ENCODE measurements around the gene GRIK4. TPM values are rescaled to one million over a fixed set of nuclear protein-coding genes. Genes with fewer than 3 reads are reported as not detected.
"Not testable (repeated sequence)": the region's sequence is repeated elsewhere in the genome, so short reads cannot be mapped to it uniquely, and the experiment has no call there.

GRIK4 gene
- total RNA-seq, 1 experiment from 2014 or later = not detected

DNA sequence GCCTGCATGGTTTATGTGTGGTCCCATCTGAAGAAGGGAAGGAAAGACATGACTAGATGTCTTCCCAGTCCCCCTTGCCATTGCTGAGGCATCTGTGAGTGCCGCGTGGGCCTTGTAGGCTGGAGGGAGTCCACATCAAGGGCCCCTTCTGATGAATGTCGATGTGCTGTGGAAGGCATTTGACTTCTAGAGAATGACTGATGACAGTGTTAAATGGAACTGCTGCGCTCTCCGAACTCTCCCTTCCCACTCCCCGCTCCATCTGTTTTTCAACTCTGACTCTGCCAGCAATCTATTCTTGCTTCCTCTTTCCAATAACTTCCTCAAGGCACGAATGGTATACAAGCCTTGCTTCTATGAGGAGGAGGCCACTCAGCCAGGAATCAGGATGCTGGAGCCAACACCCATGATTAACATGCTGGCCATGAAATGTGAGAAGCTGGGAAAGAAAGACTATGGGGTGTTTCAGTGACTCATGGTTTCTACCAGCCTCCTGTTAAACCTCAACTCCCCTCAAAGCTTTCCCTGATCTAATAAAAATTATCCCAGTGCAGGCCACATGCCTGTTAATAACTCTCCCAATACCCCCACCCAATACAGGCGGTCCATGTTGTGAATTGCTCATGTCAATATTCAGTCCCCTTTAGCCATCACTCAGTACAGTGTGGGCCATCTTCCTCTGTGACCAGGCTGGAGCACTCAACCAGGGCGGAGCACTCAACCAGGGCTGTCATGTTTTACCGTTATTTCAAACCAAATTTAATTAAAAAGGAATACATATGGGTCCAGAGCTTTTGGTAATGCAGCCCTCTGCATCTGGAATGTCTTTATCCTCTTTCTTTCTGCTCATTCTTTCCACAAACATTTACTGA is 466.0 kb downstream of the GRIK4 start:
- DNase-seq (ENCODE audit: low read depth) = peak; percentile 76

DNA sequence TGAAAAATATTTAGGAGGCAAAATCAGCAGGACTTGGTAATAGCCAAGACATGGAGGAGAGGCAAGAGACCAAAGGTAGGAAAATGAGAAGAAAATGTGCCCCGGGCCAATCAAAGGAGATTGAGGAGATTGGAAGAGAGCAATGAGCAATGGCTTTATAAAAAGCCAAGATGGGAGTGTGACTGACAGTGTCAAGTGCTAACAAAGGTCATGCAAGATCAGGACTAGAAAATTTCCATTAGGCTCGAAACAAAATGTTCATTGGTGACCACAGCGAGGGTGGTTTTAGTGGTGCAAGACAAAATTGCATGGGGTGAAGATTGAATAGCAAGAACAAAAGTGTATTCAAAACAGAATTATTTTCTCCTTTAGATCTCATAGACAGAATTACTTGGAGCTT is 467.2 kb downstream of the GRIK4 start:
- DNase-seq (ENCODE audit: low read depth) = no peak

DNA sequence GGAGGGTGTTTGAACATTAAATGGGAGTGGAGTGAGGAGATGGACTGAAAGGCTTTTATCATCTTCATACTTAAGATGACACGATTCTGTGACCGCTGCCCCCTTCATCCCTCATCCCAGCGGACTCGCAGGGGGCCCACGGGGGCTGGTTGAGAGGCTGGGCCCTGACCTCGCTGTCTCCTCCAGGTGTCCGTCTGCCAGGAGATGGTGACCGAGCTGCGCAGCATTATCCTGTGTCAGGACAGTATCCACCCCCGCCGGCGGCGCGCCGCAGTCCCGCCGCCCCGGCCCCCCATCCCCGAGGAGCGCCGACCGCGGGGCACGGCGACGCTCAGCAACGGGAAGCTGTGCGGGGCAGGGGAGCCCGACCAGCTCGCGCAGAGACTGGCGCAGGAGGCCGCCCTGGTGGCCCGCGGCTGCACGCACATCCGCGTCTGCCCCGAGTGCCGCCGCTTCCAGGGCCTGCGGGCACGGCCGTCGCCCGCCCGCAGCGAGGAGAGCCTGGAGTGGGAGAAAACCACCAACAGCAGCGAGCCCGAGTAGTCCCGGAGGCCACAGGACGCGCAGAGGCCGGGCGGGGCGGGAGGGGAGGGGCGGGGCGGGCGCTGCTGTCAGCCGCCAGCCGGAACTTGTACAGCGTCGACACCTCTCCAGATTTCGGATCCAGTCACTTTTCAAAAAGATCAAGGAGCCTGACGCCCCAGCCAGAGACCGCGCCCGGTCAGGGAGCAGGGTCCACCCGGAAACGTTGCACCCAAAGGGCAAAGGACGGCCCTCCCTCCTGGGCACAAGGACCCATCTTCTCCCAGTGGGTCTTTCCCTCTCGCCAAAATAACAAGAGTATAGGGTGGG is 474.4 kb downstream of the GRIK4 start:
- DNase-seq (ENCODE audit: low read depth) = peak; percentile 23

GRCh38 chr11:120988603-120989002 is 477.1 kb downstream of the GRIK4 start:
- DNase-seq (ENCODE audit: low read depth) = no peak

DNA sequence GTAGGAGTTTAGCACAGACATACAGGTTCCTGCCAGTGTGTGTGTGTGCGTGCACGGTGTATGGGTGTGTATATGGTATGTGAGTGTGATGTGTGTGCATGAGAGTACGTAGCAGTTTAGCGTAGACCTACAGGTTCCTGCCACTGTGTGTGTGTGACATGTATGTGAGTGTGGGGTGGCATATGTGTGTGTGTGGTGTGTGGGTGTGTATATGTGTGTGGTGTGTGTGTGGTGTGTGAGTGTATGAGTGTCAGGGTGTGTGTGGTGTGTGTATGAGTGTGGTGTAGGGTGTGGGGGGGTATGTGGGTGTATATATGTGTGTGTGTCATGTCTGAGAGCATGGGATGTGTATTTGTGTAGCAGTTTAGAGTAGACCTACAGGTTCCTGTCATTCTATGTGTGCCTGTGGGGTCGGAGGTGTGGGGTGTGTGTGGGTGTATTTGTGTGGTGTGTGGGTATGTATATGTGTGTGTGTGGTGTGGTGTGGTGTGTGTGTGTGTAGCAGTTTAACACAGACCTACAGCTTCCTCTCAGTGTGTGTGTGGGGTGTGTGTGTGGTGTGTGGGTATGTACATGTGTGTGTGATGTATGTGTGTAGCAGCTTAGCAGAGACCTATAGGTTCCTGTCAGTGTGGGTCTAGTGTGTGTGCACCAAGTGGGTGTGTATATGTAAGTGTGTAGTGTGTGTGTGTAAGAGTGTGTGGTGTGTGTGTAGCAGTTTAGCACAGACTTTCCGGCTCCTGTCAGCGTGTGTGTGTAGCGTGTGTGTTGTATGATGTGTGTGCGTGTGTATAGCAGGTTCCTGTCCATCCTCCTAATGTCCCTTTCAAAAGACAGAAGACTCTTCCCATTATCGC is 480.5 kb downstream of the GRIK4 start:
- no peak for DNase-seq (ENCODE audit: low read depth)

DNA sequence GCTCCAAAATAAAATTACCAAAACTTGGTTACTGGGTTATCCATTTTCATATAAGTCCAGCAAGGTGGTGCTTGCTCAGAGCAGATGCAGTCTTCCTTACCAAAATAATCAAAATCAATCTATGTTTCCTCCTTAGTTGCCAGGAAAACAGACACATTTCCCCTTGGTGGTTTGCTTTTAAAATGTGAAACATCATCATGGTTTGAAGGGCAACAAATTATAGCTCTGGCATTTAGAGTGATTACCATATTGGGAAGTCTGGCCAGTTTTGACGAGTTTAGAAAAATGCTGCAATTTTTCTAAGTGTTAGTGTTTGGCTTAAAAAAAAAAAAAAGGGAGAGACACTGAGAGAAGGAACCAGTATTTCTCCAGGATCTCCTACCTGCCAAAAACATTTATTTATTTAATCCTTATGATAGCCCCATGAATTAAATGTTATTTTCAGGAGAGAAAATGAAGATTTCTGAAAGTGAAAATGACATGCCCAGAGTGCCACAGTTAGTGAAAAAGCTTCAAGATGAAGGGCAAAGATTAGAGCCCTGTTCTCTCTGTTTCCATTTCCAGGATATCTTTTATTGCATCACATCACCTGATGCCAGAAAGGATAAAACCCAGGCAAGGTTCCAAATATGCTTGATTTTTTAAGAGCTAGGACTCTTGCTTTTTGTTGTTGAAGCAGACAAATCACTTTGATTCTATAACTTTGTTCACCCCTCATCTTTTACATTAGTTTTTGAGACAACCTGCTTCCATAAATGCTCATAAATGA is 482.7 kb downstream of the GRIK4 start:
- no peak for DNase-seq (ENCODE audit: low read depth)

DNA sequence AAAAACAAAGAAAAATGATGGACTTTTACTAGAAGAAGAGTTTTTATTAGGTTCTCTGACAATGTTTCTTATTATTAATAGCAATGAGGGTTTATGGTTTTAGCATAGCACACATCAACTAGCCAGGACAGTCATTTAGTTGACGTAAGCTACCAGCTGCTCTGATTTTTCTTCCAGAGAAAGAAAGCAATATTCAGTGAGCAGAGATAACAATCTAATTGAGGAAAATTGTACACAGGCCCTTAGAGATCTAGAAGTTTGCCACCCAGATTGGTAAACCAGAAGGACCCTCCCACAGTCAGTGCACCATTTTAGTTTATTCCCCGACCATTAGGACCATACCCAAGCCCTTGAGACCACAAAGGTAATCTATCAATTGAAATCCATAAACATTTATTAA is 483.6 kb downstream of the GRIK4 start:
- DNase-seq (ENCODE audit: low read depth) = no peak

DNA sequence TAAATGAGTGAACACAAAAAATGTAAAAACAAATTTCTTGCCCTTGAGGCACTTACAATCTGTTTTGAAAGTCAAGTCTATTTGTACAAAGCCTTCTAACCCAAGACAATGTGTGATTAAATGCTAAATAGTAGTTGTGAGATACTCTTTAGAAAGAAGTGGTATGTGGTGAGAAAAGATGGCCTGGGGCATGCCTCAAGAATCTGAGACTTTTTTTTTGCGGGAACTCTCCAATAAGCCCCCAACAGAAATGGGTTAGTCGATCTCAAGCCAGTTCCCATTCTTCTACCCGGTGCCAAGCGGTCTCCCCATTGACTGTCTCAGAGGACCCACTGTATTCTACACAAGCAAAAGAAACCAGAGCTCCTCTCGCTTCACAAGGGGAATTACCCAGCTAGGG is 485.4 kb downstream of the GRIK4 start:
- DNase-seq (ENCODE audit: low read depth) = no peak

DNA sequence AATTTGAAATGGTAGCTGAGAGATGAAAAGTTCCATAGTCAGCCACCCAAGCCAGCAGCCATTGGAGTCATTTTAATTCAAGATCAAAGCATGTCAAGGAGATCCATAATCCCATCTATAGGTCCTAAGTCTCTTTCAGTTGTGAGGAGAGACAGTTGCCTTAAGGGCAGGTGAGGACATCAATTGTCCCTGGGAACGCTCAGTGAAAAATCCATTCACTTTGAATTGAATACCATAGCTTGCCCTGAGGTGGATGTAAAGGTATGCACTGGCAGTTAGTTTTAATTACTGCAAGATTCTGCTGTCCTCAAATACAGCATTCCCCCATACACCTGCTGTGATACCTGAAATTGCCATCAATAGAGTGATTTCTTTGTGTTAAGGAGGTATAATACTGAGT is 487.0 kb downstream of the GRIK4 start:
- no peak for DNase-seq (ENCODE audit: low read depth)

DNA sequence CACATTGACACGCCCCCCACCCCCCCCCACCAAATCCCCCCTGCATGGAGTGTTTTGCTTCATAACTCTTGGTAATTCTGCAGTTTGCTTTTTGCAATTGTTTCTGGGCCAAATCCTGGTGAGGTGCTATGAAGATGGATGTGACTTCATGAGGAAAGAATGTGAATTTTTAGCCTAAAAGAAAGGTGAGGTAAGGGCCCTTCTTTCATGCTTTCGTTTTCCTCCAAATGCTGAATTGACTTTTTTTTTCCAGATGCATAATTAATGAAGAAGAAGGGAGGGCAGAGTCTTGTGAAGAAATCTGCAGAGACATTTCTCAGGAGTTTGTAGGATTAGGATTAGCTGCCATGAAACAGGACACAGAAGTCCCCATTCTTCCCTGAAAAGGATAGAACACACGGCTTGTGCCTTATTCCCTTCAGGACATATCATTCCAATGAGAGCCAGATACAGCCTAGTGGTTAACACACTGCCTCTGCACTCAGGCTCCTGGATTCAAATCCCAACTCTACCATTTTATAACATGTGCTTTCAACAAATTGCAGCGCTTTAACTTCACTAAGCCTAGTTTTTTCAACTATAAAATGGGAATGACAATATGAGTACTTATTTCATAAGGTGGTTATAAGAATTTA is 492.8 kb downstream of the GRIK4 start:
- DNase-seq (ENCODE audit: low read depth) = no peak

GRCh38 chr11:121006922-121007321 is 495.4 kb downstream of the GRIK4 start:
- DNase-seq (ENCODE audit: low read depth) = no peak

DNA sequence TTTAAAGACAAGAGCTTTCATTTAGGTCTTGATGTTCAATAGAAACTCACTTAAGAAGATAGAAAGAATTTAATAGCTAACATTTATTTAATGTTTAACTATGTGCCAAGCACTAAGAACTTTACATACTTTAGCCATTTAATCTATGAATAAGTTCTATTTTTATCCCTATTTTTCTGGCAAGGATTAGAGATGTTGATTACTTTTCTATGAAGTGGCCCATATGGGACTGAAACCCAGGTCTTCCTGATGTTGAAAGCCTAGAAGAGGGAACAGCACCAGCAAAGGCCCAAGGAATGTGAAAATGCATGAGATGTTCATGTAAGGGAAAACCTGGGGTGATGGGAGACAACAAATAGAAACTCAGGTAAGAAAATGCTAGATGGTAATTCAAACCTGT is 497.0 kb downstream of the GRIK4 start:
- DNase-seq (ENCODE audit: low read depth) = no peak

DNA sequence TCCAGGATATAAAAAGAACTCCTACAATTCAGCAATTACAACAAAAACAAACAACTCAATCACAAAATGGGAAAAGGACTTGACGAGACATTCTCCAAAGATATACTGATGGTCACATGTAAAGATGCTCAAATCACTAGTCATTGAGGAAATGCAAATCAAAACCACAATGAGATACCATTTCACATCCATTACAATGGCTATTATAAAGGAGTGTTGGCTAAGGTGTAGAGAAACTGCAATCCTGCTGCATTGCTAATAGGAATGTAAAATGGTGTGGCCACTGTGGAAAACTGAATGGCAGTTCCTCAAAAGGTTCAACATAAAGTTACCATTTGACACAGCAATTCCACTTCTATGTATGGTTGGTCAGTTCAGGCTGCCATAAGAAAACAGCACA is 500.5 kb downstream of the GRIK4 start:
- DNase-seq (ENCODE audit: low read depth) = no peak

DNA sequence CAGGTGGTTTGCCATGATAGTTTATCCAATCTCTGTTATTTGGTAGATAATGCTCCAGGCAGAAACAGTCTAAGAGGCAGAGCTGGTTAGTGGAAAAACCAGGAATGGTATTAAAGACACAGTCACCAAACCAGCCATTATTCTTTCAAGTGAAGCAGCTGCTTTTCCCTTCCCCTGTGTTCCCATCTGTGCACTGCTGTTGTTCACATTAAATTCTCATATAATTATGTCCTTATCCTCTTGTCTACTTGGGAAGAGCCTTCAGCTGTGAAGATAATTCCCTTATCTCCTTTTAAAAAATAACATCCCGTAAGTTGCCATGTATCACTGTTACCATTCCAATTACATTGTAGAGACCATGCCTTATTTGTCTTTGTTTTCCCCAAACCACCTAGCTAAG is 507.2 kb downstream of the GRIK4 start:
- DNase-seq (ENCODE audit: low read depth) = no peak

- DNase-seq (ENCODE audit: low read depth) = not testable (repeated sequence)
These were observed 510.2 kb downstream of the GRIK4 start for GRCh38 chr11:121021718-121022117.

GRCh38 chr11:121023848-121024751 is 512.6 kb downstream of the GRIK4 start, which contains the start of gene TBCEL:
Gene TBCEL (plus strand): TSS chr11:121024102. CDS start chr11:121045691, 21,589 bp downstream.
- peak; percentile 84 for DNase-seq (ENCODE audit: low read depth)

DNA sequence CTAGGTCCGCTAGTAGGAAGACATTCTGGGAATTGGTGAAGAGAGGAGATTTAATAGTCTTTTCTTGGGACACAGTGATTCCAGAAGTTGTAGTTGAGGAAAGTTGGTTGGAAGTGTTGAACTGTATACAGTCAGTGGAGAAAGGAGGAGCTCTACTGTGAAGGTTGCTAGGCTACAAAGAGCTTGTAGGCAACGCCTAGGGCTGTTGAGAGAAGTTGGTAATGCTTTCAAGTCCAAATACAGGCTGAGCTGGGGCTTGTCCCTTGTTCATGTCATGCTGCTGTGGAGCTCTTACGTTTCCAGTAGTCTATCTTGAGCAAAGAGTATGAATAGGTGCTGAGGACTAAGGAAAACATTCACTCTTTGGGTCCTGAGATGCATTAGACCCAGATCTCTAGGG is 513.4 kb downstream of the GRIK4 start:
- no peak for DNase-seq (ENCODE audit: low read depth)

DNA sequence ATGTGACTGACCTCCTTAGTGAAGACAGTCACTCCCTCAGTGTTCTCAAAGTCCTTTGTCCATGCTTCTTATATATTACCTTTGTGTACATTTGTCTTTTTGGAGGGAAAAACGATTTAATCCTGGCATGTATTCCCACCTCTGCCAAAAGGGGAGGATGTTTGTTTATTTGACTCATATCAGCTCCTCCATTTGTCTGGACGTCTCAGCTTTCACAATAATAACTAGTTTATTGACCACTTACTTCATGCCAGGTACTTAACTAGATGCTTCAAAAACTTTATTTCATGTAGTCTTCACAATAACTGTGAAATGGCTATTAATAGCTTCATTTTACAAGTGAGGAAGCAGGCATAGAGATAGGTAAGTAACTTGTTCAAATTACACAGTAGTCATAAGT is 517.6 kb downstream of the GRIK4 start:
- no peak for DNase-seq (ENCODE audit: low read depth)

GRCh38 chr11:121029813-121030445 is 518.4 kb downstream of the GRIK4 start:
- DNase-seq (ENCODE audit: low read depth) = no peak
